HG02973 (cell line): ENCODE measurements around the gene FGF23.

Source experiments
- ATAC-seq: cut with Tn5 transposase; IDR thresholded peaks from one replicate; pipeline ENCODE4 v1.9.1; 2021; ENCODE audit warnings: moderate library complexity; ENCODE audit not compliant: unreplicated experiment

FGF23 gene

GRCh38 chr12:4320497-4320852 lies 59.0 kb downstream of the FGF23 start:
- ATAC-seq: peak; percentile 35
